ENCODE measurements around the gene UBE2G1. TPM values are rescaled to one million over a fixed set of nuclear protein-coding genes. Genes with fewer than 3 reads are reported as not detected.

UBE2G1 gene
- total and polyA plus RNA-seq, 10 of the 15 experiments (the other 5 are each of a cell fraction or from before 2014, with no cell fraction given) = 24.4 to 139 (median 77.4) TPM

DNA sequence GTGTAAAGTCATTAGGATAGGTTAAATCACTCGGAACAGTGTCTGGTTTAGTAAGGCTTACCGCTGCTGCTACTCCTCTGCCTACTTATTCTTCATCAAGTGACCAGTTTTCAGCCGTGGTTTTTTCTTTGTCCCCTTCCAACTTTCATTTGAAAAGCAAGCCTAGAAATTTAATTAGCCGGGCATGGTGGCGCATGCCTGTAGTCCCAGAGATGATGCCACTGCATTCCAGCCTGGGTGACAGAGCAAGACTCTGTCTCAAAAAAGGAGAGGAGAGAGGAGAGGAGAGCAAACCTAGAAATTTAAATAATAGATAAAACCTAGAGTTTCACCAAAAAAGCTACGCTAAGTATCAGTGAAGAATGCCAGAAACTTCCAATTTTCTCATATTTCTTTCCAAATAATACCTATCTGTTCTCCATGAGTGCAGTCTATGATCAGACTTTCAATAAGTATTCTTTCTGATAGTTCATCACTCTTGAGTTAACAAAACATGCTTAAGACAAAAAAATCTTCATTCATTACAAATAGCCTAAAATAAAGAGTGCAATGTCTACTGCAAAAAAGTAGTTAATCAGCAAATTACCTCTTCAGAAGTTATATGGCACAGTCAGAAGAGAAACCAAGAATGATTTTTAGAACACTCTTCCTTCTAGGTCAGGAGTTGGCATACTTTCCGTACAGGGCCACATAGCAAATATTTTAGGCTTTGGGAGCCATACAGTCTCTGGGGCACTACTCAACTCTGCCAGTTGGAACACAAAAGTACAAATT, 117.8 kb downstream of the UBE2G1 start (continued):
- TF ChIP-seq, protein P1, sequence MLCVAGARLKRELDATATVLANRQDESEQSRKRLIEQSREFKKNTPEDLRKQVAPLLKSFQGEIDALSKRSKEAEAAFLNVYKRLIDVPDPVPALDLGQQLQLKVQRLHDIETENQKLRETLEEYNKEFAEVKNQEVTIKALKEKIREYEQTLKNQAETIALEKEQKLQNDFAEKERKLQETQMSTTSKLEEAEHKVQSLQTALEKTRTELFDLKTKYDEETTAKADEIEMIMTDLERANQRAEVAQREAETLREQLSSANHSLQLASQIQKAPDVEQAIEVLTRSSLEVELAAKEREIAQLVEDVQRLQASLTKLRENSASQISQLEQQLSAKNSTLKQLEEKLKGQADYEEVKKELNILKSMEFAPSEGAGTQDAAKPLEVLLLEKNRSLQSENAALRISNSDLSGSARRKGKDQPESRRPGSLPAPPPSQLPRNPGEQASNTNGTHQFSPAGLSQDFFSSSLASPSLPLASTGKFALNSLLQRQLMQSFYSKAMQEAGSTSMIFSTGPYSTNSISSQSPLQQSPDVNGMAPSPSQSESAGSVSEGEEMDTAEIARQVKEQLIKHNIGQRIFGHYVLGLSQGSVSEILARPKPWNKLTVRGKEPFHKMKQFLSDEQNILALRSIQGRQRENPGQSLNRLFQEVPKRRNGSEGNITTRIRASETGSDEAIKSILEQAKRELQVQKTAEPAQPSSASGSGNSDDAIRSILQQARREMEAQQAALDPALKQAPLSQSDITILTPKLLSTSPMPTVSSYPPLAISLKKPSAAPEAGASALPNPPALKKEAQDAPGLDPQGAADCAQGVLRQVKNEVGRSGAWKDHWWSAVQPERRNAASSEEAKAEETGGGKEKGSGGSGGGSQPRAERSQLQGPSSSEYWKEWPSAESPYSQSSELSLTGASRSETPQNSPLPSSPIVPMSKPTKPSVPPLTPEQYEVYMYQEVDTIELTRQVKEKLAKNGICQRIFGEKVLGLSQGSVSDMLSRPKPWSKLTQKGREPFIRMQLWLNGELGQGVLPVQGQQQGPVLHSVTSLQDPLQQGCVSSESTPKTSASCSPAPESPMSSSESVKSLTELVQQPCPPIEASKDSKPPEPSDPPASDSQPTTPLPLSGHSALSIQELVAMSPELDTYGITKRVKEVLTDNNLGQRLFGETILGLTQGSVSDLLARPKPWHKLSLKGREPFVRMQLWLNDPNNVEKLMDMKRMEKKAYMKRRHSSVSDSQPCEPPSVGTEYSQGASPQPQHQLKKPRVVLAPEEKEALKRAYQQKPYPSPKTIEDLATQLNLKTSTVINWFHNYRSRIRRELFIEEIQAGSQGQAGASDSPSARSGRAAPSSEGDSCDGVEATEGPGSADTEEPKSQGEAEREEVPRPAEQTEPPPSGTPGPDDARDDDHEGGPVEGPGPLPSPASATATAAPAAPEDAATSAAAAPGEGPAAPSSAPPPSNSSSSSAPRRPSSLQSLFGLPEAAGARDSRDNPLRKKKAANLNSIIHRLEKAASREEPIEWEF (IDR thresholded peaks at IDR 0.05; ENCODE audit: insufficient replicate concordance, low read depth, low read length) = no peak
- no peak for TF ChIP-seq ZBED1 (IDR thresholded peaks at IDR 0.05; ENCODE audit: borderline replicate concordance)

DNA sequence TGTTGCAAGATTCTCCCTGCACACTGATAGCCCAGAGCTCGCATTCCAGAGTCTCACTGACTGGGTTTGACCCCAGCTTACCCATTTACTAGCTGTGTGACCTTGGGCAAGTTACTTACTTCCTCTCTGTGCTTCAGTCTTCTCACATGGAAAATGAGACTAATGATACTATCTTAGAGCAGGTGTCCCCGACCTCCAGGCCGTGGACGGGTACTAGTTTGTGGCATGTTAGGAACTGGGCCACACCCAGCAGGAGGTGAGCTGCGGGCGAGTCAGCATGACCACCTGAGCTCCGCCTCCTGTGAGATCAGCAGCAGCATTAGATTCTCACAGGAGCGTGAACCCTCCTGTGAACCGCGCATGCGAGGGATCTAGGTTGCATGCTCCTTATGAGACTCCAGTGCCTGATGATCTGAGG, 118.5 kb downstream of the UBE2G1 start:
- in situ Hi-C loops (cut with MboI) (no loop called here), intact Hi-C loops (cut with micrococcal nuclease; ENCODE audit: unreplicated experiment) (no loop called here)
- FAIRE-seq (no peak), DNase-seq (ENCODE audit: low read depth, low spot score) (no peak), ATAC-seq (no peak)
- Histone ChIP-seq H3K27me3 (replicated peaks in 1 of 2; ENCODE audit: control insufficient read depth in 2 of 2, insufficient read depth in 2 of 2, low read length in 1 of 2) (no peaks in the 10 kb centered on the region), H3K9me3 (replicated peaks; ENCODE audit: control insufficient read depth, insufficient read depth, low read length) (no peaks in the 10 kb centered on the region), H3K79me2 (ENCODE audit: control insufficient read depth, insufficient read depth, low read length) (peaks cover 66% of the 10 kb centered on the region), H3K27ac (ENCODE audit: control insufficient read depth, insufficient read depth) (no peak overlapping the region), H3K4me1 (ENCODE audit: control insufficient read depth, insufficient read depth, low read length) (peaks cover 5% of the 10 kb centered on the region), H3K4me3 (no peak overlapping the region), H4K20me1 (ENCODE audit: control insufficient read depth, insufficient read depth) (no peaks in the 10 kb centered on the region; the same call in 1 of the 2 replicates), H3K4me2 (ENCODE audit: control insufficient read depth, insufficient read depth) (no peak overlapping the region), H2AFZ (ENCODE audit: control insufficient read depth, low read depth, low read length) (no peak overlapping the region), H3K36me3 (ENCODE audit: control insufficient read depth in 2 of 2, insufficient read depth in 2 of 2, low read length in 1 of 2) (peaks cover 3 to 13% of the 10 kb centered on the region in 2 experiments; a peak in 3 of 4 replicates), H3K9ac (ENCODE audit: control insufficient read depth, insufficient read depth, low read length) (no peak overlapping the region)
- CTCF ChIA-PET = interaction anchor here (0.5 to 6.2 kb wide), 7 partner anchors 8 to 164 kb away, joined by 3 to 47 read pairs (median 5); partner anchors contain the start of gene ANKFY1
- POLR2A ChIA-PET = interaction anchor here (1.2 kb wide), 1 partner anchor 13 kb away, joined by 3 read pairs; no protein-coding TSS in a partner anchor
- WGBS (ENCODE audit: insufficient coverage, insufficient replicate concordance, low lambda C conversion rate, missing lambda C conversion rate) = 98% methylated on average over 11 of the region's 11 CpGs
- RAD21 ChIA-PET (ENCODE audit: unreplicated experiment) = interaction anchor here (2.4 kb wide), 1 partner anchor 32 kb away, joined by 6 read pairs; no protein-coding TSS in a partner anchor
- BruUV-seq (replicated peaks) = no TSS peak
- SMC1A ChIA-PET (ENCODE audit: uncharacterized antibody, unreplicated experiment) = interaction anchor here (0.8 to 1.5 kb wide), 3 partner anchors 9 to 32 kb away, joined by 3 to 4 read pairs (median 3); no protein-coding TSS in a partner anchor
- TF ChIP-seq, protein P2, sequence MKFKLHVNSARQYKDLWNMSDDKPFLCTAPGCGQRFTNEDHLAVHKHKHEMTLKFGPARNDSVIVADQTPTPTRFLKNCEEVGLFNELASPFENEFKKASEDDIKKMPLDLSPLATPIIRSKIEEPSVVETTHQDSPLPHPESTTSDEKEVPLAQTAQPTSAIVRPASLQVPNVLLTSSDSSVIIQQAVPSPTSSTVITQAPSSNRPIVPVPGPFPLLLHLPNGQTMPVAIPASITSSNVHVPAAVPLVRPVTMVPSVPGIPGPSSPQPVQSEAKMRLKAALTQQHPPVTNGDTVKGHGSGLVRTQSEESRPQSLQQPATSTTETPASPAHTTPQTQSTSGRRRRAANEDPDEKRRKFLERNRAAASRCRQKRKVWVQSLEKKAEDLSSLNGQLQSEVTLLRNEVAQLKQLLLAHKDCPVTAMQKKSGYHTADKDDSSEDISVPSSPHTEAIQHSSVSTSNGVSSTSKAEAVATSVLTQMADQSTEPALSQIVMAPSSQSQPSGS (IDR thresholded peaks at IDR 0.05; ENCODE audit: low read length) = no peak
- TF ChIP-seq BACH1 (IDR thresholded peaks at IDR 0.05; ENCODE audit: borderline replicate concordance) (no peak), RFX5 (IDR thresholded peaks at IDR 0.05; ENCODE audit: low read depth, low read length) (no peak), RELA (IDR thresholded peaks at IDR 0.05; ENCODE audit: borderline replicate concordance, partially characterized antibody) (no peak), EGR1 (IDR thresholded peaks at IDR 0.05; ENCODE audit: borderline replicate concordance in 1 of 2, low read depth in 2 of 2, low read length in 2 of 2) (no peak), KAT2A (conservative IDR thresholded peaks at IDR 0.05; ENCODE audit: control insufficient read depth, low read depth, low read length) (no peak), FOS (IDR thresholded peaks at IDR 0.05; ENCODE audit: borderline replicate concordance, extremely low read depth, insufficient read length) (no peak)
- TF ChIP-seq, protein P3, sequence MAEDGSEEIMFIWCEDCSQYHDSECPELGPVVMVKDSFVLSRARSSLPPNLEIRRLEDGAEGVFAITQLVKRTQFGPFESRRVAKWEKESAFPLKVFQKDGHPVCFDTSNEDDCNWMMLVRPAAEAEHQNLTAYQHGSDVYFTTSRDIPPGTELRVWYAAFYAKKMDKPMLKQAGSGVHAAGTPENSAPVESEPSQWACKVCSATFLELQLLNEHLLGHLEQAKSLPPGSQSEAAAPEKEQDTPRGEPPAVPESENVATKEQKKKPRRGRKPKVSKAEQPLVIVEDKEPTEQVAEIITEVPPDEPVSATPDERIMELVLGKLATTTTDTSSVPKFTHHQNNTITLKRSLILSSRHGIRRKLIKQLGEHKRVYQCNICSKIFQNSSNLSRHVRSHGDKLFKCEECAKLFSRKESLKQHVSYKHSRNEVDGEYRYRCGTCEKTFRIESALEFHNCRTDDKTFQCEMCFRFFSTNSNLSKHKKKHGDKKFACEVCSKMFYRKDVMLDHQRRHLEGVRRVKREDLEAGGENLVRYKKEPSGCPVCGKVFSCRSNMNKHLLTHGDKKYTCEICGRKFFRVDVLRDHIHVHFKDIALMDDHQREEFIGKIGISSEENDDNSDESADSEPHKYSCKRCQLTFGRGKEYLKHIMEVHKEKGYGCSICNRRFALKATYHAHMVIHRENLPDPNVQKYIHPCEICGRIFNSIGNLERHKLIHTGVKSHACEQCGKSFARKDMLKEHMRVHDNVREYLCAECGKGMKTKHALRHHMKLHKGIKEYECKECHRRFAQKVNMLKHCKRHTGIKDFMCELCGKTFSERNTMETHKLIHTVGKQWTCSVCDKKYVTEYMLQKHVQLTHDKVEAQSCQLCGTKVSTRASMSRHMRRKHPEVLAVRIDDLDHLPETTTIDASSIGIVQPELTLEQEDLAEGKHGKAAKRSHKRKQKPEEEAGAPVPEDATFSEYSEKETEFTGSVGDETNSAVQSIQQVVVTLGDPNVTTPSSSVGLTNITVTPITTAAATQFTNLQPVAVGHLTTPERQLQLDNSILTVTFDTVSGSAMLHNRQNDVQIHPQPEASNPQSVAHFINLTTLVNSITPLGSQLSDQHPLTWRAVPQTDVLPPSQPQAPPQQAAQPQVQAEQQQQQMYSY (CRISPR knock-in tag; IDR thresholded peaks at IDR 0.05) = no peak
